B cell (primary cell): Measurements from ENCODE around the gene SYNDIG1L. TPM values are rescaled to one million over a fixed set of nuclear protein-coding genes. Genes with fewer than 3 reads are reported as not detected.

Experiments
- ATAC-seq: fragments of 200-7000 bp; cut with Tn5 transposase; one replicate; pipeline ENCODE4 v1.10.0; 2021; ENCODE audit warnings: low read depth, mild to moderate bottlenecking, moderate number of reproducible peaks, moderate library complexity
- CTCF ChIA-PET: fragments of 350-600 bp; sonication (Branson Sonifier 250); formaldehyde crosslinking; loops from one replicate; lab custom pipeline; 2021; ENCODE audit warnings: antibody characterized with exemption, inconsistent platforms; lab: Charles Lee
- POLR2A ChIA-PET: fragments of 350-600 bp; sonication (Branson Sonifier 250); formaldehyde crosslinking; loops from one replicate; lab custom pipeline; 2021; ENCODE audit warnings: antibody characterized with exemption; lab: Charles Lee
- DNase-seq: peaks from one replicate; pipeline ENCODE4 v3.0.0; 2013
- H2AFZ ChIP-seq: 2 replicates; pipeline ENCODE4 v1.6.1; 2012; ENCODE audit warnings: mild to moderate bottlenecking, low read depth, low read length; ENCODE audit not compliant: insufficient read depth, poor library complexity, severe bottlenecking
- H3K27ac ChIP-seq, 2 donors: 1 replicate in 1 of 2; 2 replicates in 1 of 2; pipeline ENCODE4 v1.5.1; 2012 to 2013; ENCODE audit warnings: low read length in 2 of 2, mild to moderate bottlenecking in 2 of 2, moderate library complexity in 1 of 2
- H3K27me3 ChIP-seq, 4 experiments: fragments of 200-600 bp in 1 of 4; sonication (generic) in 1 of 4; replicated peaks in 1 of 4; 1 replicate in 2 of 4; 2 replicates in 2 of 4; pipeline versions ENCODE4 v1.6.1 to v1.7.0; 2013 to 2016; ENCODE audit warnings: low read length in 3 of 4, mild to moderate bottlenecking in 2 of 4, mixed read lengths in 1 of 4, moderate library complexity in 1 of 4; ENCODE audit not compliant: insufficient read depth in 4 of 4, control insufficient read depth in 3 of 4; ENCODE audit errors: control extremely low read depth in 1 of 4
- H3K36me3 ChIP-seq, 2 experiments: replicated peaks in 1 of 2; 1 replicate in 1 of 2; 2 replicates in 1 of 2; pipeline versions ENCODE4 v1.6.1 to v1.7.1; 2013; ENCODE audit warnings: low read length in 1 of 2; ENCODE audit not compliant: insufficient read depth in 2 of 2, control insufficient read depth in 1 of 2; ENCODE audit errors: control extremely low read depth in 1 of 2, extremely low read depth in 1 of 2
- H3K4me1 ChIP-seq, 2 donors: fragments of 200-600 bp in 1 of 2; sonication (generic) in 1 of 2; 1 replicate in 1 of 2; 2 replicates in 1 of 2; pipeline versions ENCODE4 v1.5.1 to v1.6.1; 2013 to 2017; ENCODE audit warnings: low read length in 2 of 2; ENCODE audit not compliant: control insufficient read depth in 2 of 2, insufficient read depth in 2 of 2
- H3K4me2 ChIP-seq: replicated peaks from 2 replicates; pipeline ENCODE3; 2012; ENCODE audit warnings: mild to moderate bottlenecking, low read depth, low read length; ENCODE audit not compliant: poor library complexity, severe bottlenecking
- H3K4me3 ChIP-seq, 5 experiments: fragments of 200-600 bp in 1 of 5; sonication (generic) in 1 of 5; 1 replicate in 3 of 5; 2 replicates in 2 of 5; pipeline versions ENCODE4 v1.5.1 to v1.7.0; 2011 to 2016; ENCODE audit warnings: low read length in 4 of 5, mild to moderate bottlenecking in 4 of 5, low read depth in 2 of 5, control low read depth in 1 of 5, moderate library complexity in 1 of 5; ENCODE audit not compliant: insufficient read depth in 1 of 5; ENCODE audit errors: control extremely low read depth in 1 of 5, extremely low read depth in 1 of 5
- H3K79me2 ChIP-seq: fragments of 200-600 bp; sonication (generic); one replicate; pipeline ENCODE4 v1.6.0; 2016; ENCODE audit warnings: low read length; ENCODE audit not compliant: control insufficient read depth, insufficient read depth
- H3K9ac ChIP-seq: fragments of 200-600 bp; sonication (generic); 2 replicates; pipeline ENCODE4 v1.6.1; 2017; ENCODE audit warnings: mild to moderate bottlenecking, low read length, moderate library complexity
- H3K9me3 ChIP-seq, 3 donors: one replicate each; pipeline versions ENCODE4 v1.6.1 to v1.7.1; 2013; ENCODE audit warnings: low read length in 2 of 3; ENCODE audit not compliant: control insufficient read depth in 2 of 3, insufficient read depth in 1 of 3; ENCODE audit errors: control extremely low read depth in 1 of 3
- H4K20me1 ChIP-seq: 2 replicates; pipeline ENCODE4 v1.6.0; 2012; ENCODE audit warnings: mild to moderate bottlenecking, low read length; ENCODE audit not compliant: insufficient read depth, control insufficient read depth, poor library complexity, severe bottlenecking
- H3K27ac Mint-ChIP-seq: one replicate; pipeline ENCODE4 v1.8.0; 2021; ENCODE audit warnings: mixed read lengths
- H3K27me3 Mint-ChIP-seq: one replicate; pipeline ENCODE4 v1.8.0; 2021; ENCODE audit warnings: mixed read lengths
- H3K4me1 Mint-ChIP-seq: one replicate; pipeline ENCODE4 v1.8.0; 2021; ENCODE audit warnings: mixed read lengths
- H3K4me3 Mint-ChIP-seq: one replicate; pipeline ENCODE4 v1.8.0; 2021; ENCODE audit warnings: mixed read lengths
- H3K9me3 Mint-ChIP-seq: one replicate; pipeline ENCODE4 v1.8.0; 2022; ENCODE audit warnings: mixed read lengths; ENCODE audit not compliant: insufficient read depth
- EZH2 ChIP-seq: IDR thresholded peaks from 2 replicates; pipeline ENCODE4 v1.6.1; 2012; ENCODE audit warnings: borderline replicate concordance, low read depth, mild to moderate bottlenecking, moderate library complexity, low read length; ENCODE audit not compliant: insufficient read depth, poor library complexity, severe bottlenecking
- WGBS: methylation state at CpG from one replicate; pipeline ENCODE4 v1.1.5; 2013; ENCODE audit warnings: missing lambda C conversion rate; ENCODE audit not compliant: insufficient coverage; 5-methylcytosine and 5-hydroxymethylcytosine counted together
- intact Hi-C: fragments of 100-400 bp; cut with micrococcal nuclease; formaldehyde crosslinking; loops from one replicate; pipeline ENCODE4 v1.10.0; 2022
- polyA plus RNA-seq: library from polyadenylated mRNA; depleted of rRNA; stranded (reverse); fragments of >200 nt; gene quantifications from 2 replicates; pipeline ENCODE4 v1.2.3, GENCODE V29; 2012
- total RNA-seq, 2 donors: library from RNA; stranded (reverse); fragments of 120-200 nt in 1 of 2; gene quantifications; 1 replicate in 1 of 2; 2 replicates in 1 of 2; pipeline versions ENCODE4 v1.2.3 to v1.2.4, GENCODE V29; 2013 to 2022
- TF ChIP-seq, protein P1 (sequence below): fragments of 200-600 bp; IDR thresholded peaks from one replicate; pipeline ENCODE4 v1.8.0; 2022; ENCODE audit warnings: antibody characterized with exemption, mild to moderate bottlenecking

The SYNDIG1L gene
- total and polyA plus RNA-seq, 2 donors (not counting 1 experiment from before 2014, with no cell fraction given) = 0.16 TPM; not detected in 1

DNA sequence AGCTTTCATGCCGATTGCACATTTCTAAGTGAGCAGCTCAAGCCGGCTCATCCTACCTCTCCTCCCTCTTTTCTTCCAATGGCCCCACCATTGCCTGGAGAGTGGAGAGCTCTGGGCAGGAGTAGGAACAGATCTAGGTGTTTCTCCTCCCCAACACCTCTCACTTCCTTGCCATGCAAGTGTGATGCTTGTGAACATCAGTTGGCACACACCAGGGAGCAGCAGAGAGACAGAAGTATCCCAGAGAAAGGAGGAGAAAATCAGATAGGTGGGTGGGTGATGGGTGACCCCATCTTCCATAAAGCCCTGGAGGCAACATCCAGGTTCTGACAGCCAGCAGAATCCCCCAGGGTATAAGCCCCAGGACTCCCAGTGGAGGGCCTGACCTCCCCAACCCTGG lies 39.3 kb upstream of the SYNDIG1L start:
- H4K20me1 ChIP-seq = no peaks in the 10 kb centered on the region
- ATAC-seq (no peak), DNase-seq (no peak)
- Mint-ChIP-seq H3K4me1 (no peaks in the 10 kb centered on the region), H3K9me3 (no peaks in the 10 kb centered on the region), H3K27ac (no peak overlapping the region), H3K27me3 (peaks cover 13% of the 10 kb centered on the region), H3K4me3 (no peak overlapping the region)
- no peak overlapping the region for H3K27ac ChIP-seq
- no peak overlapping the region for H2AFZ ChIP-seq
- no peak for TF ChIP-seq EZH2
- TF ChIP-seq, protein P1, sequence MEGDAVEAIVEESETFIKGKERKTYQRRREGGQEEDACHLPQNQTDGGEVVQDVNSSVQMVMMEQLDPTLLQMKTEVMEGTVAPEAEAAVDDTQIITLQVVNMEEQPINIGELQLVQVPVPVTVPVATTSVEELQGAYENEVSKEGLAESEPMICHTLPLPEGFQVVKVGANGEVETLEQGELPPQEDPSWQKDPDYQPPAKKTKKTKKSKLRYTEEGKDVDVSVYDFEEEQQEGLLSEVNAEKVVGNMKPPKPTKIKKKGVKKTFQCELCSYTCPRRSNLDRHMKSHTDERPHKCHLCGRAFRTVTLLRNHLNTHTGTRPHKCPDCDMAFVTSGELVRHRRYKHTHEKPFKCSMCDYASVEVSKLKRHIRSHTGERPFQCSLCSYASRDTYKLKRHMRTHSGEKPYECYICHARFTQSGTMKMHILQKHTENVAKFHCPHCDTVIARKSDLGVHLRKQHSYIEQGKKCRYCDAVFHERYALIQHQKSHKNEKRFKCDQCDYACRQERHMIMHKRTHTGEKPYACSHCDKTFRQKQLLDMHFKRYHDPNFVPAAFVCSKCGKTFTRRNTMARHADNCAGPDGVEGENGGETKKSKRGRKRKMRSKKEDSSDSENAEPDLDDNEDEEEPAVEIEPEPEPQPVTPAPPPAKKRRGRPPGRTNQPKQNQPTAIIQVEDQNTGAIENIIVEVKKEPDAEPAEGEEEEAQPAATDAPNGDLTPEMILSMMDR = no peak
- no peak overlapping the region for H3K4me2 ChIP-seq
- no peaks in the 10 kb centered on the region for H3K4me1 ChIP-seq
- no peaks in the 10 kb centered on the region for H3K79me2 ChIP-seq
- H3K36me3 ChIP-seq = no peaks in the 10 kb centered on the region
- no peak overlapping the region for H3K4me3 ChIP-seq
- no peak overlapping the region for H3K9ac ChIP-seq
- H3K27me3 ChIP-seq = no peaks in the 10 kb centered on the region
- intact Hi-C loops = no loop called here
- 100% methylated on average over 1 of the region's 2 CpGs for WGBS
- H3K9me3 ChIP-seq = no peaks in the 10 kb centered on the region
- ChIA-PET CTCF (no interaction called here), POLR2A (no interaction called here)

DNA sequence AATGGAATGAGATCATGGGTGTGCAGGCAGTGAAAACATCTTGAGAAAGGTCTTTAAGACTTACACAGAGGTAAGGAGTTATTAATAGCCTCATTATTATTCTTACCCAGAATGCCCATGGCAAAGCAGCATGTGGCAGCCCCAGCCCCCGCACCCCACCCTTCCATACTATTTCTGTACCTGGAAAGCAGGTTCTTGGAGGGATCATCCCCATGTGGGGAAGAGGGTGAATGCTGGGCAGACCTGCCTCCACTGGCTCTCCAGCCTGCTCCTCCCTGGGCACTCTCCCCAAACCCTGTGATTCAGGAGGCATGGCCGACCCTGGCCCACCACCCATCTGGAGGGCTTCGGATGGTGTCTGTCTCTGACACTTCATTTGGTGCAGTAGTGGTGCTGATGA lies 38.8 kb upstream of the SYNDIG1L start:
- H3K79me2 ChIP-seq = no peaks in the 10 kb centered on the region
- H3K9me3 Mint-ChIP-seq = no peaks in the 10 kb centered on the region
- no peak for TF ChIP-seq EZH2
- TF ChIP-seq, protein P1 = no peak
- no peak overlapping the region for H2AFZ ChIP-seq
- H3K9ac ChIP-seq = no peak overlapping the region
- ChIA-PET POLR2A (no interaction called here), CTCF (no interaction called here)
- no peak for DNase-seq
- H3K4me1 ChIP-seq = no peaks in the 10 kb centered on the region
- H3K27ac ChIP-seq = no peak overlapping the region
- H4K20me1 ChIP-seq = no peaks in the 10 kb centered on the region
- no peaks in the 10 kb centered on the region for H3K36me3 ChIP-seq
- H3K27ac Mint-ChIP-seq = no peak overlapping the region
- no peak overlapping the region for H3K4me3 Mint-ChIP-seq
- no peak for ATAC-seq
- H3K4me2 ChIP-seq = no peak overlapping the region
- no CpG with 5 or more reads among the region's 3 CpGs for WGBS
- H3K9me3 ChIP-seq = no peaks in the 10 kb centered on the region
- intact Hi-C loops = no loop called here
- H3K4me3 ChIP-seq = no peak overlapping the region
- H3K4me1 Mint-ChIP-seq = no peaks in the 10 kb centered on the region
- peaks cover 18% of the 10 kb centered on the region for H3K27me3 Mint-ChIP-seq
- no peaks in the 10 kb centered on the region for H3K27me3 ChIP-seq
